ENCODE results near the gene GALNT7. TPM values are rescaled to one million over a fixed set of nuclear protein-coding genes. Genes with fewer than 3 reads are reported as not detected.
A peak's percentile ranks its signal among the peaks of the same experiment; 100 is the strongest.

GALNT7 gene
- total RNA-seq, 1 experiment from 2014 or later = 13.8 TPM

DNA sequence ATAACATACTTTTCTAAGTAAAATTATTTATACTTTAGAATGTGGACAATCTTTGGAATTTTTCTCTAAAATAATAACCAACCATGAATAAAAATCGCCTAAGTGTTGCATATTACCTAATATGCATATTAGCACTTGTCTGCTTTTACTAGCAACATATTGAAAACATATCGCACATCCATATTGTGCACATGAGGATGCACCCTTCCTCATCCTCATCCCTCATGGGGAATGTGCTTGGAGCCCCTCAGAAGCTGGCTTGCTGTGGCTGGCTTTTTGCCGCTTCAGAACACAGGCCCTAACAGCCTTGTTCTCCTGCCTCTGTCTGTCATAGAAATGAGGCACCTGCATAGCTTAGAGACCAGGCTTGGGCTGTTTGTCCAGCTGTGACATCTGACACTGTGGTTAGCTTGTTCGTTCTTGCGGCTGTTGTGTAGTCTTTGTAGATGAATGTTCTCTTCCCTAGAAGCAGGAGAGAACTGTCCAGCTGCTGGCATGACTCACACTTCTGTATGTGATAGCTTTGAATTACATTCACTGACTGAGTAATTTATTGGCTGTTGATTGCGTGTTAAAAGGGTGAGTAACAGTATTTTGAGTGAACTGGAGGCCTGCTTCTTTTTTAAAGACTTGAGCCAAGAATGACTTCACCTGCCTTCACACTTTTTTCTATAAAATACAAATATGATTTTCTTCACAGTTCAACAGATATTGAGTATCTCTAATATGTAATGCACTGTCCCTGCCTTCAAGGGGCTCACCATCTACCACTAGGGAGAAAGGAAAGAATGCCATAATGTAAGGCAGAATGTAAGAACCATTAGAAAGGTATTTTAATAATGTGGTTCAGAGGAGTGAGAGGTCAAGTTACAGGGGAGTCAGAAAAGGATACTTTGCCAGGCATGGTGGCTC lies 83.7 kb downstream of the GALNT7 start:
- no TSS peak for BruUV-seq (replicated peaks)

DNA sequence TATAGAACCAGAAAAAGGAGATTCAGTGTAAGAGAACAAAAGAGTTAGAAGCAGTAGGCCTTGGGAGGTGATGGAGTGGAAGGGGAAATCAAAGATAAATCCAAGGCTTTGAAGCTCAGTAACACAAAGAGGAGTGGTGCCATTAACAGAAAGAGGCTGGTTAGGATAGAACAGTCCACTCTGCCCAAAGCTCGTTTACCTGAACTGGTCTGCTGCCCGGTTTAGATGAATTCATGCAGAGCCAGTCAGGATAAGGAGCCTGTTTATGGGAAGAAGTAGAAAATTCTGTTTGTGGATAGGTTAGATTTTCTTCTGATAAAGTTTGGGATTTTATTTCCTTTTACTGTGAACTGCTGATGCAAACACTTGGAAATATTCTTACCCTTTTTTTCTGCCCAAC lies 85.0 kb downstream of the GALNT7 start:
- POLR2A ChIA-PET (ENCODE audit: unreplicated experiment) = no interaction called here
- Histone ChIP-seq H3K4me3 (ENCODE audit: low read length) (no peak overlapping the region), H3K36me3 (ENCODE audit: low read depth, low read length) (peaks cover 5% of the 10 kb centered on the region; the same call in 1 of the 2 replicates), H3K27me3 (ENCODE audit: low read length) (no peaks in the 10 kb centered on the region), H3K9ac (ENCODE audit: low read length) (no peak overlapping the region), H2AFZ (ENCODE audit: low read length) (no peak overlapping the region), H3K9me2 (replicated peaks; ENCODE audit: low read length) (no peaks in the 10 kb centered on the region), H3K79me2 (ENCODE audit: low read length) (peaks cover 7% of the 10 kb centered on the region; the same call in 1 of the 2 replicates), H4K20me1 (ENCODE audit: low read length) (no peaks in the 10 kb centered on the region), H3K9me3 (ENCODE audit: low read length) (no peaks in the 10 kb centered on the region), H3K27ac (ENCODE audit: low read length) (no peak overlapping the region), H3K4me2 (ENCODE audit: low read length) (no peak overlapping the region), H3K4me1 (ENCODE audit: insufficient read depth, low read length) (peaks cover 17% of the 10 kb centered on the region), H3F3A (ENCODE audit: low read length, unreplicated experiment) (no peaks in the 10 kb centered on the region)
- no peak for DNase-seq
- CTCF ChIA-PET = no interaction called here
- BruUV-seq (replicated peaks) = no TSS peak
- no peak for ATAC-seq
- TF ChIP-seq EZH2 (IDR thresholded peaks at IDR 0.05; ENCODE audit: low read length, unreplicated experiment) = no peak
- TF ChIP-seq, protein P1, sequence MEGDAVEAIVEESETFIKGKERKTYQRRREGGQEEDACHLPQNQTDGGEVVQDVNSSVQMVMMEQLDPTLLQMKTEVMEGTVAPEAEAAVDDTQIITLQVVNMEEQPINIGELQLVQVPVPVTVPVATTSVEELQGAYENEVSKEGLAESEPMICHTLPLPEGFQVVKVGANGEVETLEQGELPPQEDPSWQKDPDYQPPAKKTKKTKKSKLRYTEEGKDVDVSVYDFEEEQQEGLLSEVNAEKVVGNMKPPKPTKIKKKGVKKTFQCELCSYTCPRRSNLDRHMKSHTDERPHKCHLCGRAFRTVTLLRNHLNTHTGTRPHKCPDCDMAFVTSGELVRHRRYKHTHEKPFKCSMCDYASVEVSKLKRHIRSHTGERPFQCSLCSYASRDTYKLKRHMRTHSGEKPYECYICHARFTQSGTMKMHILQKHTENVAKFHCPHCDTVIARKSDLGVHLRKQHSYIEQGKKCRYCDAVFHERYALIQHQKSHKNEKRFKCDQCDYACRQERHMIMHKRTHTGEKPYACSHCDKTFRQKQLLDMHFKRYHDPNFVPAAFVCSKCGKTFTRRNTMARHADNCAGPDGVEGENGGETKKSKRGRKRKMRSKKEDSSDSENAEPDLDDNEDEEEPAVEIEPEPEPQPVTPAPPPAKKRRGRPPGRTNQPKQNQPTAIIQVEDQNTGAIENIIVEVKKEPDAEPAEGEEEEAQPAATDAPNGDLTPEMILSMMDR (conservative IDR thresholded peaks at IDR 0.05; ENCODE audit: low read depth, low read length) = no peak
- no peak for TF ChIP-seq EZH2phosphoT487 (IDR thresholded peaks at IDR 0.05; ENCODE audit: borderline replicate concordance, low read length)
- intact Hi-C loops (cut with micrococcal nuclease) = loop anchor here (2.0 to 10.0 kb wide), 2 partner anchors 41 to 419 kb away; no protein-coding TSS in a partner anchor

More for the DNA sequence above, 83.7 kb downstream of the GALNT7 start:
- H3K27me3 ChIP-seq (ENCODE audit: low read length) = no peaks in the 10 kb centered on the region
- ChIA-PET POLR2A (ENCODE audit: unreplicated experiment) (interaction anchor here (0.5 kb wide), 1 partner anchor 85 kb away, joined by 7 read pairs; no protein-coding TSS in a partner anchor), CTCF (interaction anchor here (0.8 to 1.0 kb wide), 2 partner anchors 9 to 82 kb away, joined by 3 to 4 read pairs; no protein-coding TSS in a partner anchor)
- no peaks in the 10 kb centered on the region for H3F3A ChIP-seq (ENCODE audit: low read length, unreplicated experiment)
- H2AFZ ChIP-seq (ENCODE audit: low read length) = no peak overlapping the region
- peaks cover 17% of the 10 kb centered on the region for H3K4me1 ChIP-seq (ENCODE audit: insufficient read depth, low read length)
- peak overlapping the region; percentile 35 for H3K4me2 ChIP-seq (ENCODE audit: low read length)
- peaks cover 7% of the 10 kb centered on the region; the same call in 1 of the 2 replicates for H3K79me2 ChIP-seq (ENCODE audit: low read length)
- ATAC-seq (peak; percentile 100), DNase-seq (peak; percentile 97)
- no peak overlapping the region for H3K9ac ChIP-seq (ENCODE audit: low read length)
- TF ChIP-seq, protein P1 (conservative IDR thresholded peaks at IDR 0.05; ENCODE audit: low read depth, low read length) = no peak
- TF ChIP-seq EZH2phosphoT487 (IDR thresholded peaks at IDR 0.05; ENCODE audit: borderline replicate concordance, low read length) = no peak
- TF ChIP-seq EZH2 (IDR thresholded peaks at IDR 0.05; ENCODE audit: low read length, unreplicated experiment) = no peak
- intact Hi-C loops (cut with micrococcal nuclease) = loop anchor here (1.0 to 10.0 kb wide), 5 partner anchors 39 to 417 kb away; no protein-coding TSS in a partner anchor
- H3K4me3 ChIP-seq (ENCODE audit: low read length) = no peak overlapping the region
- no peaks in the 10 kb centered on the region for H4K20me1 ChIP-seq (ENCODE audit: low read length)
- no peaks in the 10 kb centered on the region for H3K9me3 ChIP-seq (ENCODE audit: low read length)
- 0 out of 2 replicates have a peak, but pooled peaks cover 5% of the 10 kb centered on the region for H3K36me3 ChIP-seq (ENCODE audit: low read depth, low read length)
- peak overlapping the region; percentile 76 for H3K27ac ChIP-seq (ENCODE audit: low read length)
- H3K9me2 ChIP-seq (replicated peaks; ENCODE audit: low read length) = no peaks in the 10 kb centered on the region

Measured in PC-3 (cell line).